ENCODE data around the gene RNPEP.
"Not testable (repeated sequence)": the region's sequence is repeated elsewhere in the genome, so short reads cannot be mapped to it uniquely, and the experiment has no call there.

RNPEP gene

DNA sequence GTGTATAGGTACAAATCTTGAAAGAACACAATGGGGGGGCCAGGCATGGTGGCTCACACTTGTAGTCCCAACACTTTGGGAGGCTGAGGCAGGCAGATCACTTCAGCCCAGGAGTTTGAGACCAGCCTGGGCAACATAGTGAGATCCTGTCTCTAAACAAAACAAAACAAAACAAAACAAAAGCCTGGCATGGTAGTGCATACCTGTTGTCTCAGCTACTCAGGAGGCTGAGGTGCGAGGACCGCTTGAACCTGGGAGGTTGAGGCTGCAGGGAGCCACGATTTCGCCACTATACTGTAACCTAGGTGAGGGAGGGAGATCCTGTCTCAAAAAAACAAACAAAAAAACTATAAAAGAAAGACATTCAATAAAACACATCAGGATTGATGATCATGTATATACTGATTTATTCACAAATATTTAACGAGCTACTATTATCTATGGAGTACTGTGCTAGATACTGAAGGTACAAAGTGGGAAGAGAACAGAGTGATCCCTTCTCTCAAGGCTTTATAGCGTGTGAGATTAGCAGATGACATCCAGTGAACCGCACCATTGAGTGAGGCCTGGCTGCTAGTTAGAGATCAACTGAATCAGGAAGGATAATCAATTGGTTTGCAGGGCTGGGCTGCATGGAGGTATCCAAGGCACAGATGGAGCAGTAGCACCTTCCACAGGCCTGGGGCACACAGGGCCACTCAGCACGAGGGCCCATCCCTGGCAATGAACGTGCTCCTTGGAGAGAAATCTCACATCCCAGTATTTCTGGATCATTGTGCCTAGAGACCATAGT is 54.3 kb downstream of the RNPEP start:
- no peak for DNase-seq (ENCODE audit: low read depth)

GRCh38 chr1:202037706-202038296 is 55.4 kb downstream of the RNPEP start:
- DNase-seq (ENCODE audit: low read depth) = no peak

GRCh38 chr1:202038688-202039346 is 56.4 kb downstream of the RNPEP start:
- no peak for DNase-seq (ENCODE audit: low read depth)

DNA sequence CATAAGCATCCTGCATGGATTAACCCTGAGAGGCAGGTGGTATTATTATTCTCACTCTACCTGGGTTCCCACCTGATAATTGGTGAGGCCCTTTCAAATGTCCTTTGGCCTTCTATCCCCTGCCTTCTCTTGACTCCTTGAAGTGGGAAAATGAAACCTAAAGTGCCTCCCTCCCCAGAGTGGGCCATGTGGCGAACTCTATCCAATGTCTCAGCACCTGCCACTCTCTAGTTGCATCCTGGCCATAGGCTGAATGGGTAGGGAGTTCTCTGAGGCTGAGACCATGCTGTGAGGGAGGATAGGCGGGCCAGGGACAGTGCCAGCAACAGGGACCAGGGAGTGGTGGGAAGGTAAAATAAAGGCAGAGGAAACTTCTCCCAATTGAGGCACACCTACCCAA is 63.3 kb downstream of the RNPEP start:
- no peak for DNase-seq (ENCODE audit: low read depth)

- DNase-seq (ENCODE audit: low read depth) = no peak
Observed at GRCh38 chr1:202046227-202046626, 63.8 kb downstream of the RNPEP start.

- no peak for DNase-seq (ENCODE audit: low read depth)
Observed at GRCh38 chr1:202046748-202047708, 64.6 kb downstream of the RNPEP start.

- no peak for DNase-seq (ENCODE audit: low read depth)
Observed at GRCh38 chr1:202047977-202048376, 65.5 kb downstream of the RNPEP start.

- DNase-seq (ENCODE audit: low read depth) = no peak
Observed at GRCh38 chr1:202049129-202049528, 66.7 kb downstream of the RNPEP start.

DNA sequence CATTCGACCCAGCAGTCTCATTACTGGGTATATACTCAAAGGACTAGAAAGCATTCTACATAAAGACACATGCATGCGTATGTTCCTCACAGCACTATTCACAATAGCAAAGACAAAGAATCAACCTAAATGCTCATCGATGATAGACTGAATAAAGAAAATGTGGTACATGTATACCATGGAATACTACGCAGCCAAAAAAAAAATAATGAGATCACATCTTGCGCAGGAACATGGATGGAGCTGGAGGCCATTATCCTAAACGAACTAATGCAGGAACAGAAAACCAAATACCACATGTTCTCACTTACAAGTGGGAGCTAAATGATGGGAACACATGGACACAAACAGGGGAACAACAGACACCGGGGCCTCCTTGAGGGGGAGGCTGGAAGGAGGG is 71.6 kb downstream of the RNPEP start:
- no peak for DNase-seq (ENCODE audit: low read depth)

- DNase-seq (ENCODE audit: low read depth) = not testable (repeated sequence)
Observed at GRCh38 chr1:202054673-202055072, 72.2 kb downstream of the RNPEP start.

Data from non-pigmented ciliary epithelial cell (primary cell).